NCI-H2107 treated with DMSO at 0.1 percent for 48 hours (cell line): ENCODE measurements around the gene MRGPRX2.

ENCODE experiments used
- DNase-seq: peaks from one replicate; lab custom pipeline; 2025; ENCODE audit not compliant: unreplicated experiment; lab: John Stamatoyannopoulos, UW

Gene MRGPRX2

DNA sequence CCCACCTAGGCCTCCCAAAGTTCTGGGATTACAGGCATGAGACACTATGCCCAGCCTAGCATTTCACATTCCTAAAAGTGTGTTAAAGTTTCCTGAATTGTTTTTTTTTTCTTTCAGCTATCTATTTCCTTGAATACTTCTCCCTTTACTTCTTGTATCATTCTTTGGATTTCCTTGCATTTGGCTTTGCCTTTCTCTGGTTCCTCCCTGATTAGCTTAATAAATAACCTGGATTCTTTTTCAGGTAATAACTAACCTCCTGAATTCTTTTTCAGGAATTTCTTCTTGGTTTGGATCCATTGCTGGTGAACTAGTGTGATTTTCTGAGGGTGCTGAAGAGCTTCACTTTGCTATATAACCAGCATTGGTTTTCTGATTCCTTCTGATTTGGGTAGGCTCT lies 47.9 kb downstream of the MRGPRX2 start:
- no peak for DNase-seq
